ENCODE results near the gene HDAC4. TPM values are rescaled to one million over a fixed set of nuclear protein-coding genes. Genes with fewer than 3 reads are reported as not detected.

The HDAC4 gene
- total and polyA plus RNA-seq, 2 experiments from 2014 or later, result 8.1 to 41.8 TPM

GRCh38 chr2:239286901-239287300 lies 113.9 kb downstream of the HDAC4 start (continued):
- no peak for TF ChIP-seq REST (IDR thresholded peaks at IDR 0.05; ENCODE audit: unreplicated experiment)
- TF ChIP-seq JUNB (IDR thresholded peaks at IDR 0.05; ENCODE audit: unreplicated experiment), result no peak
- TF ChIP-seq EZH2 (IDR thresholded peaks at IDR 0.05; ENCODE audit: low read depth, unreplicated experiment), result no peak
- TF ChIP-seq EZH2phosphoT487 (IDR thresholded peaks at IDR 0.05; ENCODE audit: unreplicated experiment), result no peak
- TF ChIP-seq ZNF462 (CRISPR knock-in tag; IDR thresholded peaks at IDR 0.05), result no peak

- no peaks in the 10 kb centered on the region for H3F3A ChIP-seq (replicated peaks; ENCODE audit: low read depth)
- H3K9me2 ChIP-seq (ENCODE audit: insufficient read depth), result no peaks in the 10 kb centered on the region
- Mint-ChIP-seq H3K4me1 (peaks cover 53% of the 10 kb centered on the region), H3K36me3 (ENCODE audit: low read depth) (no peaks in the 10 kb centered on the region), H3K4me3 (no peak overlapping the region), H3K27me3 (ENCODE audit: insufficient read depth, low read depth, poor library complexity) (peaks cover 13% of the 10 kb centered on the region), H3K9me3 (no peaks in the 10 kb centered on the region), H3K27ac (no peak overlapping the region)
- no peaks in the 10 kb centered on the region for H3K27me3 ChIP-seq (ENCODE audit: insufficient read depth)
- ATAC-seq (no peak), DNase-seq (ENCODE audit: low spot score) (no peak)
- no peak overlapping the region for H2AFZ ChIP-seq
- H4K20me1 ChIP-seq (replicated peaks; ENCODE audit: insufficient read depth), result no peaks in the 10 kb centered on the region; the same call in 1 of the 2 replicates
- peaks cover 75% of the 10 kb centered on the region for H3K79me2 ChIP-seq (replicated peaks; ENCODE audit: insufficient read depth)
- no peak overlapping the region for H3K27ac ChIP-seq (ENCODE audit: low read depth)
- peaks cover 11% of the 10 kb centered on the region for H3K4me1 ChIP-seq (ENCODE audit: insufficient read depth)
- no peak overlapping the region for H3K4me2 ChIP-seq
- no peak overlapping the region for H3K4me3 ChIP-seq
- no peaks in the 10 kb centered on the region for H3K36me3 ChIP-seq (ENCODE audit: insufficient read depth)
- TF ChIP-seq JUNB (IDR thresholded peaks at IDR 0.05; ENCODE audit: unreplicated experiment) (no peak), ETS1 (IDR thresholded peaks at IDR 0.05) (no peak), ZNF331 (CRISPR knock-in tag; IDR thresholded peaks at IDR 0.05; ENCODE audit: low read depth) (no peak), NANOG (IDR thresholded peaks at IDR 0.05; ENCODE audit: borderline replicate concordance) (no peak), EZH2phosphoT487 (IDR thresholded peaks at IDR 0.05; ENCODE audit: unreplicated experiment) (no peak), CREB1 (CRISPR knock-in tag; IDR thresholded peaks at IDR 0.05; ENCODE audit: low read depth) (no peak), POLR2AphosphoS5 (IDR thresholded peaks at IDR 0.05; ENCODE audit: low read depth) (no peak), STAT1 (IDR thresholded peaks at IDR 0.05; ENCODE audit: unreplicated experiment) (no peak), CTCF (conservative IDR thresholded peaks at IDR 0.05; ENCODE audit: low read depth in 2 of 2) (no peak), ZNF114 (CRISPR knock-in tag; IDR thresholded peaks at IDR 0.05) (no peak), EZH2 (IDR thresholded peaks at IDR 0.05; ENCODE audit: low read depth, unreplicated experiment) (no peak)
Measured at GRCh38 chr2:239285932-239286230, 114.9 kb downstream of the HDAC4 start.

All from GM23338 (cell line).